Mesodermal cell (in vitro differentiated cells): Measurements from ENCODE around the gene SPINK8.

Experiments used
- H3K27ac ChIP-seq: 2 replicates; pipeline ENCODE4 v1.7.0; 2013; ENCODE audit warnings: mild to moderate bottlenecking, low read depth, low read length, moderate library complexity; ENCODE audit not compliant: severe bottlenecking
- H3K36me3 ChIP-seq: 2 replicates; pipeline ENCODE4 v1.7.1; 2013; ENCODE audit warnings: mild to moderate bottlenecking, low read length, moderate library complexity; ENCODE audit not compliant: control insufficient read depth, insufficient read depth
- H3K4me1 ChIP-seq: one replicate; pipeline ENCODE4 v1.7.1; 2013; ENCODE audit warnings: mild to moderate bottlenecking, low read length; ENCODE audit not compliant: insufficient read depth, control insufficient read depth, poor library complexity, severe bottlenecking
- H3K4me3 ChIP-seq: 2 replicates; pipeline ENCODE4 v1.7.0; 2013; ENCODE audit warnings: low read length, control low read depth, mild to moderate bottlenecking; ENCODE audit not compliant: insufficient read depth, poor library complexity, severe bottlenecking; ENCODE audit errors: extremely low read depth
- H3K9me3 ChIP-seq: 2 replicates; pipeline ENCODE4 v1.7.1; 2013; ENCODE audit warnings: mild to moderate bottlenecking, low read length, moderate library complexity; ENCODE audit not compliant: control insufficient read depth
- WGBS, 2 experiments: methylation state at CpG; one replicate each; pipeline ENCODE4 v1.1.5; 2013; ENCODE audit warnings: missing lambda C conversion rate in 2 of 2; ENCODE audit not compliant: insufficient coverage in 2 of 2; 5-methylcytosine and 5-hydroxymethylcytosine counted together

The SPINK8 gene

DNA sequence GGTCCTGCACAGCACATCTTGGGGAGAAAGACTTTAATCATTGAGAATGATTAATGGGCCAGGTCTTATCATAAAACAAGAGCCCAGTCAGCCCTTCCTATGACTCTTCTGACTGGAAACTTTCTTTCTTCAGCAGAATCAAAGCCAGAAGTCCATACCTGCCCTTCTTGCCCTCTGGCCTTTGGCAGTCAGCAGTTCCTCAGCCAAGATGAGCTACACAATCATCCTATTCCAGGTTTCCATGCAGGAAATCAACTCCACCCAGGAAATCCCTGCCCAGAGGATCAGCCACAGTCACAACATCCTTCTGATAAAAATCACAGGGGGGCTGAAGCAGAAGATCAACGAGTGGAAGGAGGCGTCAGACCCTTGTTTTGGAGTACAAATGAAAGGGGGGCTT, 65.7 kb downstream of the SPINK8 start:
- WGBS, 2 experiments, result 100% methylated on average over 2 of the region's 2 CpGs; no CpG with 5 or more reads in 1 of the 2 experiments
- Histone ChIP-seq H3K27ac (no peak overlapping the region), H3K4me1 (no peaks in the 10 kb centered on the region), H3K36me3 (peaks cover 68% of the 10 kb centered on the region), H3K9me3 (peaks cover 4% of the 10 kb centered on the region), H3K4me3 (no peak overlapping the region)

DNA sequence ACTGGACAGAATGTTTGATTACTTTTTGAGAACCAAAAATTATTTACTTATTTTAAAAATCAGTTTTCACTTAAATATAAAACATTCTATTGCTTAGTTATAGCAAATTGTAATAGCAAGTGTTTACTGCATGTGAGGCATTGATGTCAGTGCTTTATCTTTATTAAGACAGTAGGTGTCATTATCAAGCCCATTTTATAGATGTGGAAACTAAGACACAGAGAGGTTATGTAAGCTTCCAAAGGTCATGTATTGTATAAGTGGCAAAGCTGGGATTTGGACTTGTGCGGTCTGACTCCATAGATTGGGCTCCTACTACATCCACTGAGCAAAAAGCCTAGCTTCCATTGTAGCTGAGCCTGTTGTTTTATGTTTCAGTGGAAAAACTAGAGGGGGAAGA, 74.9 kb downstream of the SPINK8 start:
- Histone ChIP-seq H3K9me3 (peaks cover 4% of the 10 kb centered on the region), H3K36me3 (peaks cover 53% of the 10 kb centered on the region)
- no CpG with 5 or more reads among the region's 1 CpG for WGBS, 2 experiments

More for the DNA sequence above, 74.9 kb downstream of the SPINK8 start:
- H3K4me3 ChIP-seq, result no peak overlapping the region
- no peaks in the 10 kb centered on the region for H3K4me1 ChIP-seq
- H3K27ac ChIP-seq, result no peak overlapping the region
